GM12891 (cell line): ENCODE data around the gene ABTB2.

Experiments
- POLR2A ChIP-seq: IDR thresholded peaks from 2 replicates; pipeline ENCODE4 v1.6.1; 2011; ENCODE audit warnings: low read depth, low read length, control low read depth
- POLR2AphosphoS5 ChIP-seq: IDR thresholded peaks from 2 replicates; pipeline ENCODE4 v1.6.1; 2011; ENCODE audit warnings: low read depth, low read length, control low read depth
- POU2F2 ChIP-seq: IDR thresholded peaks from 2 replicates; pipeline ENCODE4 v1.6.1; 2011; ENCODE audit warnings: low read depth, mild to moderate bottlenecking, control low read depth, low read length, moderate library complexity

- TF ChIP-seq POLR2AphosphoS5 (no peak), POU2F2 (no peak), POLR2A (no peak)
Measured at GRCh38 chr11:34126959-34127848, 230.6 kb downstream of the ABTB2 start.
